Upper lobe of left lung (tissue), 4 donors: Measurements from ENCODE around the gene ZNF385B.

Experiments used
- EP300 ChIP-seq, 4 donors: sonication (generic); formaldehyde crosslinking; IDR thresholded peaks; one replicate each; pipeline ENCODE4 v1.5.1; 2017; ENCODE audit warnings: antibody characterized with exemption in 4 of 4, control low read depth in 2 of 4
- POLR2A ChIP-seq, 4 donors: fragments of 450-650 bp; IDR thresholded peaks; one replicate each; pipeline ENCODE4 v1.5.1; 2016 to 2017; ENCODE audit warnings: antibody characterized with exemption in 4 of 4, mild to moderate bottlenecking in 2 of 4
- POLR2AphosphoS5 ChIP-seq, 2 donors: sonication (generic); formaldehyde crosslinking; IDR thresholded peaks; one replicate each; pipeline ENCODE4 v1.5.1; 2017; ENCODE audit warnings: antibody characterized with exemption in 2 of 2
- TF ChIP-seq, protein P1 (sequence below), 6 experiments: fragments of 450-650 bp in 4 of 6; fragments of 200-600 bp in 2 of 6; sonication (generic) in 2 of 6; IDR thresholded peaks; one replicate each; pipeline ENCODE4 v1.5.1; 2016 to 2019; ENCODE audit warnings: antibody characterized with exemption in 6 of 6

GRCh38 chr2:179572544-179572943 is 288.9 kb downstream of the ZNF385B start:
- TF ChIP-seq, protein P1, sequence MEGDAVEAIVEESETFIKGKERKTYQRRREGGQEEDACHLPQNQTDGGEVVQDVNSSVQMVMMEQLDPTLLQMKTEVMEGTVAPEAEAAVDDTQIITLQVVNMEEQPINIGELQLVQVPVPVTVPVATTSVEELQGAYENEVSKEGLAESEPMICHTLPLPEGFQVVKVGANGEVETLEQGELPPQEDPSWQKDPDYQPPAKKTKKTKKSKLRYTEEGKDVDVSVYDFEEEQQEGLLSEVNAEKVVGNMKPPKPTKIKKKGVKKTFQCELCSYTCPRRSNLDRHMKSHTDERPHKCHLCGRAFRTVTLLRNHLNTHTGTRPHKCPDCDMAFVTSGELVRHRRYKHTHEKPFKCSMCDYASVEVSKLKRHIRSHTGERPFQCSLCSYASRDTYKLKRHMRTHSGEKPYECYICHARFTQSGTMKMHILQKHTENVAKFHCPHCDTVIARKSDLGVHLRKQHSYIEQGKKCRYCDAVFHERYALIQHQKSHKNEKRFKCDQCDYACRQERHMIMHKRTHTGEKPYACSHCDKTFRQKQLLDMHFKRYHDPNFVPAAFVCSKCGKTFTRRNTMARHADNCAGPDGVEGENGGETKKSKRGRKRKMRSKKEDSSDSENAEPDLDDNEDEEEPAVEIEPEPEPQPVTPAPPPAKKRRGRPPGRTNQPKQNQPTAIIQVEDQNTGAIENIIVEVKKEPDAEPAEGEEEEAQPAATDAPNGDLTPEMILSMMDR (IDR thresholded peaks at IDR 0.05), result no peak
- TF ChIP-seq POLR2A (IDR thresholded peaks at IDR 0.05), result no peak
- TF ChIP-seq EP300 (IDR thresholded peaks at IDR 0.05), result no peak
- TF ChIP-seq POLR2AphosphoS5 (IDR thresholded peaks at IDR 0.05), result no peak
